Stimulated activated naive CD8-positive, alpha-beta T cell treated with anti-CD3 and anti-CD28 coated beads, Interleukin-15, amount 100 ng/mL, for 72 hours (primary cell): ENCODE data around the gene MT2A.
A peak's percentile ranks its signal among the peaks of the same experiment; 100 is the strongest.

ENCODE experiments used
- ATAC-seq: fragments of 150-1000 bp; cut with Tn5 transposase; 2 replicates; pipeline ENCODE4 v1.10.0; 2021; ENCODE audit warnings: mild to moderate bottlenecking, moderate library complexity
- DNase-seq, 2 donors: peaks; one replicate each; pipeline ENCODE4 v3.0.0; 2021 to 2022
- H3K27ac Mint-ChIP-seq, 2 donors: one replicate each; pipeline ENCODE4 v1.8.0; 2022; ENCODE audit warnings: mild to moderate bottlenecking in 2 of 2, mixed read lengths in 2 of 2, moderate library complexity in 2 of 2
- H3K27me3 Mint-ChIP-seq: one replicate; pipeline ENCODE4 v1.8.0; 2022; ENCODE audit warnings: mixed read lengths
- H3K4me1 Mint-ChIP-seq: one replicate; pipeline ENCODE4 v1.8.0; 2022; ENCODE audit warnings: mild to moderate bottlenecking, mixed read lengths
- H3K4me3 Mint-ChIP-seq, 2 donors: one replicate each; pipeline ENCODE4 v1.8.0; 2022; ENCODE audit warnings: mild to moderate bottlenecking in 2 of 2, mixed read lengths in 2 of 2, moderate library complexity in 1 of 2
- H3K9me3 Mint-ChIP-seq, 2 donors: one replicate each; pipeline ENCODE4 v1.8.0; 2022; ENCODE audit warnings: mixed read lengths in 2 of 2

MT2A gene

DNA sequence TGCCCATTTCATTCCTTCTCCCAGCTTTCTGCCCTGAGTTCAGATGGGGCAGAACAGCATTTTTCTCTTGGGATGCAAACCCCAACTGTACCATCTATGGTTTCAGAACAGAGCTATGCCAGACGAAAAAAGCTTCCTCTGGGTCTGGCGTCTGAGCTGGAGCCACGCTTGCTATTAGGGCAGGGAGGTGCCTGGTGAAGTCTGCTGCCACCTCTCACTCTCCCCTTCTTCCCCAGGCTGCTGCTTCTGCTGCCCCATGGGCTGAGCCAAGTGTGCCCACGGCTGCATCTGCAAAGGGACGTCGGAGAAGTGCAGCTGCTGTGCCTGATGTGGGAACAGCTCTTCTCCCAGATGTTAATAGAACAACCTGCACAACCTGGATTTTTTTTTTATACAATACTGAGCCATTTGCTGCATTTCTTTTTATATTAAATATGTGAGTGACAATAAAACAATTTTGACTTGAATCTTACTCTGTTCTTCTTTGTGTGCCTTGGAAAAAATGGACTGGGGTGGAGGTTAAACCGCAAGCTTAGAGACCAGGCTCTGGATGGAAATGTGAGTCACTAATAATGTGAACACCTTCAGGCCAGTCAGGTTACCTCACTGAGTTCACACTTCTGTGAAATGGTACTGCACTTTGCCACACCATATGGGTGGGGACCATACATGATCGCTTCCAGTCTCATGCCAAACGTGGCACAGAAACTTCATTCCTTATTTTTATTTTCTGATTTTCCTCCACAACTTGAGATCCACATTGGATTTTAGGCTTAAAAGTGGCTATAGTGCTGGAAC, 28.4 kb downstream of the MT2A start:
- Mint-ChIP-seq H3K9me3 (no peaks in the 10 kb centered on the region), H3K4me3 (no peak overlapping the region), H3K27me3 (peaks cover 96% of the 10 kb centered on the region), H3K27ac (no peak overlapping the region), H3K4me1 (peaks cover 53% of the 10 kb centered on the region)
- DNase-seq = no peak
- ATAC-seq = no peak

DNA sequence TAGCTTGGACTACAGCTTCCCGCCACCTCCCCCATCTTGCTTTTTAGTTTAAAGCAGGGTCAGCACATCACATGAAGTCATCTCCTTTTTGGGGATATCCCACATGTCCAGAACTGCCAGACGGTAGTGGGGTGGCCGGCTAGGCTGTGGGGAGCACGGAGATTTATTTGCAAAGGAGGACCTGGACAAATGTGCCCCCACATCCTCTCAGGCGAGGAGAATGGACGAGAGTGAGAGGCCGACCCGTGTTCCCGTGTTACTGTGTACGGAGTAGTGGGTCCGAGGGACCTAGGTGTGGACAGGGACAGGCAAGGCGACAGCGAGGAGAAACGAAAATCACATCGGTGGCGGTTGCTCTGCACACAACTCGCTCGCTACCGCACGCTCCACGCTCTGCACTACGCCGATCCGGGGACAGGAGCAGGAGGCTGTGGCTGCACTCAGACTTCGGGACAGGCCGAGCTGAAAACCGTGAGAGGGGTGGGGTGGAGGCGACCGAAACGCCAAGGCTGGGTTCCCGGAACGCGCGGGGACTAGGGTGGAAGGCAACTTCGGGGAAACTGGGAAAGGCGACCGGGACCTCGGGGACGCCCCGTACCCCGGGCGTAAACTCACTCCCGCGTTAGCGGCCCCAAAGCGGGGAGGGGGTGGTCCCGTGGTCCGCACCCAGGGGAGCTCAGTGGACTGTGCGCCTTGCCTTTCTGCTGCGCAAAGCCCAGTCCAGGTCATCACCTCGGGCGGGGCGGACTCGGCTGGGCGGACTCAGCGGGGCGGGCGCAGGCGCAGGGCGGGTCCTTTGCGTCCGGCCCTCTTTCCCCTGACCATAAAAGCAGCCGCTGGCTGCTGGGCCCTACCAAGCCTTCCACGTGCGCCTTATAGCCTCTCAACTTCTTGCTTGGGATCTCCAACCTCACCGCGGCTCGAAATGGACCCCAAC, 29.7 kb downstream of the MT2A start, which contains the start of gene MT1A:
TSS of gene MT1A (plus strand) at position 853 of the 937 bp plus-strand sequence. CDS start at position 926, 73 bp downstream.
- peak; percentile 69 for ATAC-seq
- Mint-ChIP-seq H3K27me3 (peaks cover 84% of the 10 kb centered on the region), H3K9me3 (no peaks in the 10 kb centered on the region), H3K27ac (peak within 1 kb of the TSS in 1 of 2 donors; percentile 41), H3K4me3 (peak within 1 kb of the TSS; percentile 83), H3K4me1 (peaks cover 50% of the 10 kb centered on the region)
- DNase-seq = no peak

- Mint-ChIP-seq H3K27me3 (peaks cover 79% of the 10 kb centered on the region), H3K27ac (no peak overlapping the region), H3K9me3 (no peaks in the 10 kb centered on the region), H3K4me3 (peak overlapping the region; percentile 72 to 83), H3K4me1 (peaks cover 58% of the 10 kb centered on the region)
- ATAC-seq = no peak
- no peak for DNase-seq
Observed at GRCh38 chr16:56639045-56639444, 30.7 kb downstream of the MT2A start.

GRCh38 chr16:56640076-56640475, 31.7 kb downstream of the MT2A start:
- no peak overlapping the region for H3K27ac Mint-ChIP-seq
- peaks cover 57% of the 10 kb centered on the region for H3K4me1 Mint-ChIP-seq
- no peak overlapping the region for H3K4me3 Mint-ChIP-seq

GRCh38 chr16:56641166-56641565, 32.8 kb downstream of the MT2A start:
- Mint-ChIP-seq H3K27me3 (peaks cover 66% of the 10 kb centered on the region), H3K4me1 (peaks cover 46% of the 10 kb centered on the region), H3K27ac (no peak overlapping the region), H3K4me3 (no peak overlapping the region), H3K9me3 (no peaks in the 10 kb centered on the region)
- DNase-seq = no peak
- no peak for ATAC-seq

More at GRCh38 chr16:56640076-56640475, 31.7 kb downstream of the MT2A start:
- no peaks in the 10 kb centered on the region for H3K9me3 Mint-ChIP-seq
- ATAC-seq = no peak
- DNase-seq = no peak
- peaks cover 77% of the 10 kb centered on the region for H3K27me3 Mint-ChIP-seq

GRCh38 chr16:56643080-56643778, 34.8 kb downstream of the MT2A start:
- peaks cover 31% of the 10 kb centered on the region for H3K4me1 Mint-ChIP-seq
- peak; percentile 100 for ATAC-seq
- no peaks in the 10 kb centered on the region for H3K9me3 Mint-ChIP-seq
- peak; percentile 79 to 80 for DNase-seq
- H3K4me3 Mint-ChIP-seq = peak overlapping the region; percentile 75 to 83
- H3K27me3 Mint-ChIP-seq = peaks cover 60% of the 10 kb centered on the region
- H3K27ac Mint-ChIP-seq = peak overlapping the region; percentile 80 to 85

DNA sequence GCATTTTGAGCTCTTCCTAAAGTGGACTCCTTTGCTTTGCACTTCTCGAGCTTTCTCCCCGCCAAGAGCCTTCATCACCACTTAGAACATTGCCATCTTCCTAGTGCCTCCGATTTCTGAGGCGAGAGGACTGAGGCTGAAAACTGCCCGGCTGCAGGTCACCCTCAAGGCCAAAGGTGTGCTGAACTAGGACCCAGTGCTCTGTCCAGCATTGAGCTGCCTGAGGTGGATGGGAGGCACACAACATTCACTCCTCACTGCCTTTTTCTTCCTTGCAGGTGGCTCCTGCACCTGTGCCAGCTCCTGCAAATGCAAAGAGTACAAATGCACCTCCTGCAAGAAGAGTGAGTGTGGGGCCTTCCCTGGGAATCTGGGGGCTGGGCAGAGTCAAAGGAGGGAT, 35.4 kb downstream of the MT2A start:
- H3K4me3 Mint-ChIP-seq = peak overlapping the region; percentile 75 to 83
- peaks cover 60% of the 10 kb centered on the region for H3K27me3 Mint-ChIP-seq
- no peaks in the 10 kb centered on the region for H3K9me3 Mint-ChIP-seq
- no peak for DNase-seq
- peak; percentile 1 for ATAC-seq
- H3K4me1 Mint-ChIP-seq = peaks cover 25% of the 10 kb centered on the region
- peak overlapping the region; percentile 80 to 85 for H3K27ac Mint-ChIP-seq

DNA sequence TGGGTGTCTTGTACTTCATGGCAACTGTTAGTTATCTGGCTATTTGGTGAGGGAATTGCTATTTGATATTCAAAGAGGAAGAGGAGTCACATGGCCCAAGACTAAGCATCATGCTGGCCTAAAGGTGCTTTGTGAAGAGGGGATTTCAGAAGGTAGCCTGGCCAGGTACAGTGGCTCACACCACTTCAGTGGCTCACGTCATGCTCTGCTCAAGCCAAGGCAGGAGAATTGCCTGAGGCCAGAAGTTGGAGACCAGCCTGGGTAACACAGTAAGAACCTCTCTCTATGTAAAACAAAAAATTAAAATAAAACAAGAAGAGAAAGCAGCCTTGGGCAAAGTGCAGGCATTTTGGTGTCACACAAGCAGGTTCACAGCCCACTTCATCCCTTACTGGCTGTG, 36.9 kb downstream of the MT2A start:
- no peak overlapping the region for H3K4me3 Mint-ChIP-seq
- H3K27me3 Mint-ChIP-seq = peaks cover 53% of the 10 kb centered on the region
- ATAC-seq (no peak), DNase-seq (no peak)
- H3K27ac Mint-ChIP-seq = no peak overlapping the region
- no peaks in the 10 kb centered on the region for H3K9me3 Mint-ChIP-seq
- H3K4me1 Mint-ChIP-seq = peaks cover 24% of the 10 kb centered on the region

DNA sequence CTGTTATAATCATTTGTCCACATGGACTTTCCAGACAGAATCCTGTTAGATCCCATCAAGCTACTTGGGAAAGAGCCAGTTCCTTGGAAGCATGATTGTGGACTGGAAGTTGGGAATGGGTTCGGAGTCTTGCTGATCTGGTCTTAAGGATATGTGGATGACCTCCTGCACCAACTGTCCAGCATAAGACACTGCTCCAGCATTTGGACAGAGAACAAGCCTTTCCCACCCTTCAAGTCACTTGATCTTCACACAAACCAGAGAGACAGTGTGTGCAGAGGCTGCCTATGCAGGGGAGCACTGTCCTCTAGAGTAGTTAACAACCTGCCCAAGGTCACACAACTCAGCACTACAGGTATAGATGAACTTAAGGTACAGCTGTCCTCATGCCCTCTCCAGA, 37.5 kb downstream of the MT2A start:
- Mint-ChIP-seq H3K27ac (no peak overlapping the region), H3K27me3 (peaks cover 48% of the 10 kb centered on the region), H3K9me3 (no peaks in the 10 kb centered on the region), H3K4me1 (peaks cover 24% of the 10 kb centered on the region), H3K4me3 (no peak overlapping the region)
- DNase-seq (no peak), ATAC-seq (no peak)

- Mint-ChIP-seq H3K27ac (no peak overlapping the region), H3K9me3 (no peaks in the 10 kb centered on the region), H3K4me1 (peaks cover 18% of the 10 kb centered on the region), H3K27me3 (peaks cover 61% of the 10 kb centered on the region), H3K4me3 (no peak overlapping the region)
- no peak for DNase-seq
- ATAC-seq = no peak
Observed at GRCh38 chr16:56647641-56648431, 39.5 kb downstream of the MT2A start.

- Mint-ChIP-seq H3K27ac (no peak overlapping the region), H3K4me1 (peaks cover 3% of the 10 kb centered on the region), H3K4me3 (no peak overlapping the region), H3K9me3 (no peaks in the 10 kb centered on the region), H3K27me3 (peaks cover 58% of the 10 kb centered on the region)
- DNase-seq (no peak), ATAC-seq (no peak)
Observed at GRCh38 chr16:56649271-56649670, 40.9 kb downstream of the MT2A start.

- H3K27me3 Mint-ChIP-seq = peaks cover 53% of the 10 kb centered on the region
- H3K4me1 Mint-ChIP-seq = no peaks in the 10 kb centered on the region
- H3K9me3 Mint-ChIP-seq = no peaks in the 10 kb centered on the region
Observed at GRCh38 chr16:56649820-56650219, 41.4 kb downstream of the MT2A start.

GRCh38 chr16:56651586-56651985, 43.2 kb downstream of the MT2A start, which contains the start of gene MT1B:
MT1B (plus strand) TSS chr16:56651886; CDS start chr16:56651954, 68 bp downstream.
- Mint-ChIP-seq H3K9me3 (no peaks in the 10 kb centered on the region), H3K27me3 (peaks cover 52% of the 10 kb centered on the region), H3K27ac (peak within 1 kb of the TSS in 1 of 2 donors; percentile 44), H3K4me1 (no peaks in the 10 kb centered on the region), H3K4me3 (no peak within 1 kb of the TSS)
- ATAC-seq = peak; percentile 28
- no peak for DNase-seq

More at GRCh38 chr16:56649820-56650219, 41.4 kb downstream of the MT2A start:
- ATAC-seq = no peak
- no peak for DNase-seq
- Mint-ChIP-seq H3K27ac (no peak overlapping the region), H3K4me3 (no peak overlapping the region)

GRCh38 chr16:56652600-56652999, 44.2 kb downstream of the MT2A start:
- ATAC-seq (no peak), DNase-seq (no peak)
- peaks cover 44% of the 10 kb centered on the region for H3K27me3 Mint-ChIP-seq
- H3K4me1 Mint-ChIP-seq = peaks cover 6% of the 10 kb centered on the region
- no peak overlapping the region for H3K4me3 Mint-ChIP-seq
- no peaks in the 10 kb centered on the region for H3K9me3 Mint-ChIP-seq
- H3K27ac Mint-ChIP-seq = no peak overlapping the region
